ENCODE measurements around the gene MAP2K4.

GRCh38 chr17:12021623-12022140 lies 1.0 kb downstream of the MAP2K4 start:
- TF ChIP-seq GATA2 (IDR thresholded peaks at IDR 0.05; ENCODE audit: low read depth, low read length) (no peak), GATA3 (IDR thresholded peaks at IDR 0.05; ENCODE audit: low read depth, low read length) (no peak)

Data from SH-SY5Y (cell line).